Skeletal muscle satellite cell (primary cell): ENCODE data around the gene CDK3.

Experiments
- H3K27me3 ChIP-seq: 2 replicates; pipeline ENCODE4 v1.7.0; 2013; ENCODE audit warnings: low read length; ENCODE audit not compliant: control insufficient read depth, insufficient read depth
- H3K36me3 ChIP-seq: 2 replicates; pipeline ENCODE4 v1.7.0; 2013; ENCODE audit warnings: mild to moderate bottlenecking, control low read depth, low read length; ENCODE audit not compliant: insufficient read depth
- H3K4me1 ChIP-seq: 2 replicates; pipeline ENCODE4 v1.7.0; 2013; ENCODE audit warnings: low read length; ENCODE audit not compliant: control insufficient read depth, insufficient read depth
- H3K4me2 ChIP-seq: 2 replicates; pipeline ENCODE4 v1.7.0; 2013; ENCODE audit warnings: mild to moderate bottlenecking, low read length
- H3K4me3 ChIP-seq: 2 replicates; pipeline ENCODE4 v1.7.0; 2013; ENCODE audit warnings: low read length
- H3K9ac ChIP-seq: 2 replicates; pipeline ENCODE4 v1.7.0; 2013; ENCODE audit warnings: mild to moderate bottlenecking, low read depth, low read length, moderate library complexity
- H3K9me3 ChIP-seq: replicated peaks from 2 replicates; pipeline ENCODE4 v1.7.0; 2013; ENCODE audit warnings: mild to moderate bottlenecking, control low read depth, low read length

CDK3 gene

GRCh38 chr17:76008208-76008607 lies 7.6 kb downstream of the CDK3 start:
- H3K9me3 ChIP-seq, result no peaks in the 10 kb centered on the region
- H3K4me2 ChIP-seq, result no peak overlapping the region
- H3K27me3 ChIP-seq, result no peaks in the 10 kb centered on the region
- no peak overlapping the region for H3K9ac ChIP-seq
- H3K4me1 ChIP-seq, result peaks cover 12% of the 10 kb centered on the region
- H3K4me3 ChIP-seq, result no peak overlapping the region
- H3K36me3 ChIP-seq, result no peaks in the 10 kb centered on the region

GRCh38 chr17:76008630-76009425 lies 8.2 kb downstream of the CDK3 start:
- Histone ChIP-seq H3K4me2 (no peak overlapping the region), H3K9ac (no peak overlapping the region), H3K4me1 (peaks cover 14% of the 10 kb centered on the region), H3K36me3 (no peaks in the 10 kb centered on the region), H3K27me3 (no peaks in the 10 kb centered on the region), H3K9me3 (no peaks in the 10 kb centered on the region), H3K4me3 (no peak overlapping the region)

- no peak overlapping the region for H3K4me2 ChIP-seq
- no peak overlapping the region for H3K4me3 ChIP-seq
- no peak overlapping the region for H3K9ac ChIP-seq
- no peaks in the 10 kb centered on the region for H3K9me3 ChIP-seq
- peaks cover under 1% of the 10 kb centered on the region for H3K27me3 ChIP-seq
- no peaks in the 10 kb centered on the region for H3K36me3 ChIP-seq
- H3K4me1 ChIP-seq, result peaks cover 14% of the 10 kb centered on the region
Observed at GRCh38 chr17:76009447-76009846, 8.8 kb downstream of the CDK3 start.

- Histone ChIP-seq H3K36me3 (no peaks in the 10 kb centered on the region), H3K4me1 (peaks cover 8% of the 10 kb centered on the region), H3K4me2 (no peak overlapping the region), H3K9ac (no peak overlapping the region), H3K27me3 (peaks cover 7% of the 10 kb centered on the region), H3K9me3 (no peaks in the 10 kb centered on the region), H3K4me3 (no peak overlapping the region)
Observed at GRCh38 chr17:76009969-76010661, 9.5 kb downstream of the CDK3 start.

GRCh38 chr17:76011951-76012350 lies 11.3 kb downstream of the CDK3 start:
- Histone ChIP-seq H3K9ac (no peak overlapping the region), H3K36me3 (no peaks in the 10 kb centered on the region)

GRCh38 chr17:76013377-76013932 lies 12.8 kb downstream of the CDK3 start:
- H3K4me3 ChIP-seq, result no peak overlapping the region

More at GRCh38 chr17:76011951-76012350, 11.3 kb downstream of the CDK3 start:
- Histone ChIP-seq H3K27me3 (peaks cover 17% of the 10 kb centered on the region), H3K4me1 (peaks cover 2% of the 10 kb centered on the region), H3K4me3 (no peak overlapping the region), H3K9me3 (no peaks in the 10 kb centered on the region), H3K4me2 (no peak overlapping the region)

GRCh38 chr17:76014100-76014924 lies 13.7 kb downstream of the CDK3 start:
- Histone ChIP-seq H3K4me3 (no peak overlapping the region), H3K4me1 (peaks cover 2% of the 10 kb centered on the region), H3K36me3 (no peaks in the 10 kb centered on the region), H3K9me3 (no peaks in the 10 kb centered on the region), H3K27me3 (peaks cover 17% of the 10 kb centered on the region), H3K9ac (no peak overlapping the region), H3K4me2 (peak overlapping the region; percentile 63)

More at GRCh38 chr17:76013377-76013932, 12.8 kb downstream of the CDK3 start:
- Histone ChIP-seq H3K4me1 (peaks cover 2% of the 10 kb centered on the region), H3K36me3 (no peaks in the 10 kb centered on the region), H3K27me3 (peaks cover 17% of the 10 kb centered on the region), H3K9ac (no peak overlapping the region), H3K4me2 (no peak overlapping the region), H3K9me3 (no peaks in the 10 kb centered on the region)

- H3K4me1 ChIP-seq, result peaks cover 2% of the 10 kb centered on the region
- no peak overlapping the region for H3K4me3 ChIP-seq
- H3K27me3 ChIP-seq, result peaks cover 21% of the 10 kb centered on the region
- no peaks in the 10 kb centered on the region for H3K9me3 ChIP-seq
- peak overlapping the region; percentile 63 for H3K4me2 ChIP-seq
- H3K9ac ChIP-seq, result no peak overlapping the region
- H3K36me3 ChIP-seq, result no peaks in the 10 kb centered on the region
Observed at GRCh38 chr17:76014925-76015261, 14.2 kb downstream of the CDK3 start.

GRCh38 chr17:76017481-76018339 lies 17.1 kb downstream of the CDK3 start:
- no peak overlapping the region for H3K4me2 ChIP-seq
- H3K4me3 ChIP-seq, result no peak overlapping the region
- H3K27me3 ChIP-seq, result peaks cover 22% of the 10 kb centered on the region
- H3K9ac ChIP-seq, result no peak overlapping the region
- no peaks in the 10 kb centered on the region for H3K9me3 ChIP-seq
- peaks cover 2% of the 10 kb centered on the region for H3K4me1 ChIP-seq
- no peaks in the 10 kb centered on the region for H3K36me3 ChIP-seq

- no peak overlapping the region for H3K9ac ChIP-seq
- H3K4me3 ChIP-seq, result no peak overlapping the region
- H3K4me2 ChIP-seq, result no peak overlapping the region
- peaks cover 22% of the 10 kb centered on the region for H3K27me3 ChIP-seq
- no peaks in the 10 kb centered on the region for H3K9me3 ChIP-seq
- H3K4me1 ChIP-seq, result peaks cover 2% of the 10 kb centered on the region
- H3K36me3 ChIP-seq, result no peaks in the 10 kb centered on the region
Observed at GRCh38 chr17:76018340-76018680, 17.7 kb downstream of the CDK3 start.
